Adrenal gland (tissue), 12 donors: ENCODE measurements around the gene TMEM95. TPM values are rescaled to one million over a fixed set of nuclear protein-coding genes. Genes with fewer than 3 reads are reported as not detected.

Source experiments
- DNase-seq, 7 donors: peaks; one replicate each; pipeline ENCODE4 v3.0.0-alpha.2; 2019 to 2020
- H3K27ac ChIP-seq, 5 donors: fragments of 200-600 bp; sonication (generic) in 4 of 5; 1 replicate in 3 of 5; 2 replicates in 2 of 5; pipeline versions ENCODE4 v1.5.1 to v1.8.0; 2016 to 2020; ENCODE audit warnings: mild to moderate bottlenecking in 1 of 5
- H3K27me3 ChIP-seq: fragments of 200-600 bp; 2 replicates; pipeline ENCODE4 v1.8.0; 2021
- H3K36me3 ChIP-seq, 2 donors: fragments of 200-600 bp; replicated peaks in 1 of 2; 1 replicate in 1 of 2; 2 replicates in 1 of 2; pipeline versions ENCODE4 v1.5.1 to v1.8.0; 2018 to 2022
- H3K4me1 ChIP-seq, 2 donors: fragments of 200-600 bp; replicated peaks in 1 of 2; 1 replicate in 1 of 2; 2 replicates in 1 of 2; pipeline versions ENCODE4 v1.5.1 to v1.8.0; 2018 to 2021
- H3K4me3 ChIP-seq, 4 donors: fragments of 200-600 bp; sonication (generic) in 3 of 4; one replicate each; pipeline ENCODE4 v1.5.1; 2016 to 2018
- H3K9me3 ChIP-seq, 3 donors: fragments of 200-600 bp; sonication (generic) in 1 of 3; replicated peaks in 1 of 3; 1 replicate in 2 of 3; 2 replicates in 1 of 3; pipeline versions ENCODE4 v1.5.1 to v1.8.0; 2016 to 2021
- POLR2A ChIP-seq, 2 donors: fragments of 450-650 bp; IDR thresholded peaks; one replicate each; pipeline ENCODE4 v1.6.1; 2017; ENCODE audit warnings: antibody characterized with exemption in 2 of 2, mild to moderate bottlenecking in 2 of 2, moderate library complexity in 1 of 2
- WGBS, 4 donors: extraction: QIAGEN DNeasy Blood & Tissue Kit in 2 of 4; methylation state at CpG; one replicate each; pipeline versions ENCODE4 v1.1.5 to v1.1.7; 2013 to 2017; 5-methylcytosine and 5-hydroxymethylcytosine counted together
- intact Hi-C, 2 donors: fragments of 100-400 bp; cut with DNase I; formaldehyde crosslinking; loops; one replicate each; pipeline versions ENCODE4 v1.14.1 to v1.15.0; 2022 to 2023
- polyA plus RNA-seq, 3 donors: library from polyadenylated mRNA; stranded (reverse); fragments of 200-250 nt in 2 of 3; fragments of 350-450 nt in 1 of 3; fragmentation: Illumina TruSeq in 1 of 3; extraction: RNeasy Lipid Tissue Mini Kit (QIAGEN cat#74804) in 1 of 3; gene quantifications; one replicate each; pipeline ENCODE4 v1.2.3, GENCODE V29; 2013 to 2014
- total RNA-seq, 9 donors: library from RNA; depleted of rRNA in 4 of 9; stranded (reverse); fragments of >200 nt in 4 of 9; fragments of 120-200 nt in 1 of 9; fragmentation: NEBNext Ultra II Directional in 1 of 9; extraction: Animal tissue kit (Norgen Biotek cat#: 25700) in 1 of 9; gene quantifications; one replicate each; pipeline versions ENCODE4 v1.1.0 to v1.2.4, GENCODE V29; 2013 to 2023
- TF ChIP-seq, protein P1 (sequence below), 6 experiments: fragments of 450-650 bp in 4 of 6; fragments of 200-600 bp in 2 of 6; sonication (generic) in 1 of 6; IDR thresholded peaks; 1 replicate in 5 of 6; 2 replicates in 1 of 6; pipeline versions ENCODE4 v1.5.1 to v1.8.0; 2016 to 2021; ENCODE audit warnings: antibody characterized with exemption in 6 of 6, mild to moderate bottlenecking in 2 of 6, moderate library complexity in 1 of 6
- donor health status: healthy with polysubstance abuse.
- donor health status: Bipolar disorder and iron deficiency.
- donor health status: DM: yes; HTN: yes; CAD: no.
- donor health status: DM: no; HTN: no; CAD: no.
- donor health status: DM: no; HTN: no; CAD: no.
- donor health status: DM: yes; HTN: yes; CAD: no.

The TMEM95 gene
- total and polyA plus RNA-seq, 12 donors: not detected

- no peak overlapping the region for H3K27ac ChIP-seq
- no peaks in the 10 kb centered on the region for H3K36me3 ChIP-seq
- H3K27me3 ChIP-seq: no peaks in the 10 kb centered on the region
- H3K9me3 ChIP-seq: no peaks in the 10 kb centered on the region
- no peaks in the 10 kb centered on the region for H3K4me1 ChIP-seq
- DNase-seq: no peak
- intact Hi-C loops: no loop called here
- H3K4me3 ChIP-seq: no peak overlapping the region
- TF ChIP-seq POLR2A (IDR thresholded peaks at IDR 0.05): no peak
- TF ChIP-seq, protein P1, sequence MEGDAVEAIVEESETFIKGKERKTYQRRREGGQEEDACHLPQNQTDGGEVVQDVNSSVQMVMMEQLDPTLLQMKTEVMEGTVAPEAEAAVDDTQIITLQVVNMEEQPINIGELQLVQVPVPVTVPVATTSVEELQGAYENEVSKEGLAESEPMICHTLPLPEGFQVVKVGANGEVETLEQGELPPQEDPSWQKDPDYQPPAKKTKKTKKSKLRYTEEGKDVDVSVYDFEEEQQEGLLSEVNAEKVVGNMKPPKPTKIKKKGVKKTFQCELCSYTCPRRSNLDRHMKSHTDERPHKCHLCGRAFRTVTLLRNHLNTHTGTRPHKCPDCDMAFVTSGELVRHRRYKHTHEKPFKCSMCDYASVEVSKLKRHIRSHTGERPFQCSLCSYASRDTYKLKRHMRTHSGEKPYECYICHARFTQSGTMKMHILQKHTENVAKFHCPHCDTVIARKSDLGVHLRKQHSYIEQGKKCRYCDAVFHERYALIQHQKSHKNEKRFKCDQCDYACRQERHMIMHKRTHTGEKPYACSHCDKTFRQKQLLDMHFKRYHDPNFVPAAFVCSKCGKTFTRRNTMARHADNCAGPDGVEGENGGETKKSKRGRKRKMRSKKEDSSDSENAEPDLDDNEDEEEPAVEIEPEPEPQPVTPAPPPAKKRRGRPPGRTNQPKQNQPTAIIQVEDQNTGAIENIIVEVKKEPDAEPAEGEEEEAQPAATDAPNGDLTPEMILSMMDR (IDR thresholded peaks at IDR 0.05): no peak
- 78 to 89% (median 84%) methylated on average over 2 of the region's 2 CpGs for WGBS, 4 donors
Measured at GRCh38 chr17:7374353-7374752, 19.4 kb downstream of the TMEM95 start.

- no peaks in the 10 kb centered on the region for H3K9me3 ChIP-seq
Measured at GRCh38 chr17:7379134-7379533, 24.2 kb downstream of the TMEM95 start.

GRCh38 chr17:7380321-7380720 lies 25.4 kb downstream of the TMEM95 start:
- Histone ChIP-seq H3K36me3 (no peaks in the 10 kb centered on the region), H3K9me3 (no peaks in the 10 kb centered on the region), H3K4me1 (peaks cover 6 to 26% of the 10 kb centered on the region in 2 donors), H3K27ac (peak overlapping the region in 1 of 5 donors; percentile 40), H3K27me3 (peaks cover 6% of the 10 kb centered on the region), H3K4me3 (peak overlapping the region in 1 of 4 donors; percentile 54)
- peak in 6 of 7 donors; percentile 46 to 79 (median 72) for DNase-seq
- WGBS, 4 donors: 20 to 23% (median 21%) methylated on average over 2 to 7 of the region's 7 CpGs
- no peak for TF ChIP-seq POLR2A (IDR thresholded peaks at IDR 0.05)
- TF ChIP-seq, protein P1 (IDR thresholded peaks at IDR 0.05): no peak
- intact Hi-C loops: no loop called here

More at GRCh38 chr17:7379134-7379533, 24.2 kb downstream of the TMEM95 start:
- WGBS, 4 donors: 95 to 100% (median 97%) methylated on average over 3 of the region's 3 CpGs
- DNase-seq: no peak
- H3K27ac ChIP-seq: no peak overlapping the region
- H3K4me1 ChIP-seq: peaks cover 6 to 23% of the 10 kb centered on the region in 2 donors
- TF ChIP-seq POLR2A (IDR thresholded peaks at IDR 0.05): no peak
- TF ChIP-seq, protein P1 (IDR thresholded peaks at IDR 0.05): no peak
- peaks cover 6% of the 10 kb centered on the region for H3K27me3 ChIP-seq
- no peak overlapping the region for H3K4me3 ChIP-seq
- intact Hi-C loops: no loop called here
- H3K36me3 ChIP-seq: no peaks in the 10 kb centered on the region

DNA sequence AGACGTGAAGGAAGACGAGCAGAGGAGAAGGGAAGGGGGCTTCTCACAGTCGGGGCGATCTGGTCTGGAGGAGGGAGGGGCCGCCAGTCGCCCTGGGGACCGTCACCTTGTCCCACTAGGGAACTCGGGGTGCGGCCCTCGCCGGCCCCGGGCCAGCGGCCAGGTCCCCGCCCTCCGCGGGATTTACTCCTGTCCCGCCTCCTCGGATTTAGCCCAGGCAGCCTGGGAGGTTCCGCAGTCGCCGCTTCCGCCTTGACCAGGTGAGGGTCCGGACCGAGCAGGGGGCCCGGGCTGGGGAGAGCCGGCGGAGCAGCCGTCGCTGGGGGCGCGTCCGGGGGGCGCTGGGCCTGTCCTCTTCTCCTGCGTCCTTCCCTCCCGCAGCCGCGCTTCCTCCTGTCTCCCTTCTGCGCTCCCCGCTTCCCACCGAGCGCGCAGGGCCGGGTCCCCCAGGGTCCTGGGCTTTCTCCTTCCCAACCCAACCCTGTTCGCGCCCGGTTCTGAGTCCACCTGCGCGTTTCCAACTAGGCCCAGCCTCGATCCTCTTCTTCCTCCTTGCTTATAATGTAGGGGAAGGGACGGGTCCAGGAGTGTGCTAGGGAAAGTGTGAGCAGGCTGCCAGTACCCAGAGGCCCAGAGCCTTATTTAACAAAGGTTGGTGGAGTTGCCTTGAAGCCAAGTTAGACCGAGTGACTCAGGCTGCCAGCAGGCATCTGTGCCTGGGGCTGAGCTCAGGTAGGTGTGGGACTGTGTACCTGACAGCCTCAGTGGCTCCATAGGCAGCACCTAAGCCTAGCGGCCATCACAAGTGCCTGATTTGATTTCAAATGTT lies 26.1 kb downstream of the TMEM95 start, which contains the start of gene TNK1:
TSS of gene TNK1 (plus strand) at position 235 of the 829 bp plus-strand sequence. CDS start 1,838 bp downstream, outside the sequence.
- Histone ChIP-seq H3K4me3 (peak within 1 kb of the TSS in 2 of 4 donors; percentile 8 to 54), H3K27ac (peak within 1 kb of the TSS in 1 of 5 donors; percentile 40), H3K27me3 (peaks cover 6% of the 10 kb centered on the region), H3K9me3 (no peaks in the 10 kb centered on the region), H3K4me1 (peaks cover 6 to 26% of the 10 kb centered on the region in 2 donors), H3K36me3 (no peaks in the 10 kb centered on the region)
- DNase-seq: peak in 2 of 7 donors; percentile 26 to 47
- intact Hi-C loops: no loop called here
- WGBS, 4 donors: 5 to 11% (median 9%) methylated on average over 21 to 52 of the region's 52 CpGs
- TF ChIP-seq, protein P1 (IDR thresholded peaks at IDR 0.05): no peak
- TF ChIP-seq POLR2A (IDR thresholded peaks at IDR 0.05): no peak
